HepG2 (cell line): Measurements from ENCODE around the gene RAB1B. TPM values are rescaled to one million over a fixed set of nuclear protein-coding genes. Genes with fewer than 3 reads are reported as not detected.
A peak's percentile ranks its signal among the peaks of the same experiment; 100 is the strongest.

Experiments used
- ATF7-NPFF ChIP-seq: sonication (generic); formaldehyde crosslinking; IDR thresholded peaks from 2 replicates; pipeline ENCODE4 v1.8.1; 2023; ENCODE audit warnings: mild to moderate bottlenecking, low read depth, missing genetic modification reagents, moderate library complexity
- CBFB ChIP-seq: sonication (generic); formaldehyde crosslinking; IDR thresholded peaks from 2 replicates; pipeline ENCODE4 v1.4.0; 2020; ENCODE audit warnings: missing genetic modification reagents
- ELF4 ChIP-seq: sonication (generic); formaldehyde crosslinking; IDR thresholded peaks from 2 replicates; pipeline ENCODE4 v1.5.0; 2020; ENCODE audit warnings: missing genetic modification reagents, mild to moderate bottlenecking, moderate library complexity, borderline replicate concordance
- FOXP1 ChIP-seq, 2 experiments: fragments of 450-650 bp in 1 of 2; IDR thresholded peaks; 2 replicates each; pipeline ENCODE4 v1.6.1; 2017 to 2018; ENCODE audit warnings: antibody characterized with exemption in 1 of 2
- GZF1 ChIP-seq: sonication (generic); formaldehyde crosslinking; IDR thresholded peaks from 2 replicates; pipeline ENCODE4 v1.5.1; 2020; ENCODE audit warnings: mild to moderate bottlenecking, missing genetic modification reagents
- HMG20A ChIP-seq: IDR thresholded peaks from 2 replicates; pipeline ENCODE4 v1.6.1; 2016; ENCODE audit warnings: borderline replicate concordance
- HNRNPLL ChIP-seq: fragments of 200-400 bp; formaldehyde crosslinking; IDR thresholded peaks from 2 replicates; pipeline ENCODE4 v1.6.1; 2017; ENCODE audit warnings: mild to moderate bottlenecking, low read depth, low read length; ENCODE audit not compliant: poor library complexity, severe bottlenecking
- HOXA7 ChIP-seq: sonication (generic); formaldehyde crosslinking; IDR thresholded peaks from 2 replicates; pipeline ENCODE4 v1.8.1; 2022; ENCODE audit warnings: mild to moderate bottlenecking, missing genetic modification reagents, moderate library complexity
- IKZF4 ChIP-seq: sonication (generic); formaldehyde crosslinking; IDR thresholded peaks from 2 replicates; pipeline ENCODE4 v1.5.1; 2020; ENCODE audit warnings: borderline replicate concordance, mild to moderate bottlenecking, low read depth, missing genetic modification reagents; ENCODE audit errors: not compliant biosample characterization
- KLF16 ChIP-seq, 2 experiments: sonication (generic) in 1 of 2; formaldehyde crosslinking in 1 of 2; IDR thresholded peaks; 2 replicates each; pipeline versions ENCODE4 v1.6.1 to v1.8.0; 2016 to 2023; ENCODE audit warnings: missing genetic modification reagents in 2 of 2, missing compliant biosample characterization in 1 of 2
- RORA ChIP-seq: sonication (generic); formaldehyde crosslinking; IDR thresholded peaks from 2 replicates; pipeline ENCODE4 v1.5.0; 2020; ENCODE audit warnings: mild to moderate bottlenecking, missing genetic modification reagents, moderate library complexity
- SAP130 ChIP-seq: IDR thresholded peaks from 2 replicates; pipeline ENCODE4 v1.6.1; 2016; ENCODE audit warnings: low read depth
- STAT5B ChIP-seq: sonication (generic); formaldehyde crosslinking; IDR thresholded peaks from 2 replicates; pipeline ENCODE4 v1.4.0; 2020; ENCODE audit warnings: missing genetic modification reagents
- TCF12 ChIP-seq, 2 experiments: fragments of 450-650 bp in 1 of 2; sonication (generic) in 1 of 2; formaldehyde crosslinking in 1 of 2; IDR thresholded peaks; 2 replicates each; pipeline versions ENCODE4 v1.6.1 to v1.8.0; 2017 to 2022; ENCODE audit warnings: antibody characterized with exemption in 1 of 2, mild to moderate bottlenecking in 1 of 2, missing genetic modification reagents in 1 of 2, moderate library complexity in 1 of 2
- WIZ ChIP-seq: sonication (generic); formaldehyde crosslinking; IDR thresholded peaks from 2 replicates; pipeline ENCODE4 v1.5.1; 2020; ENCODE audit warnings: mild to moderate bottlenecking, missing genetic modification reagents
- ZBTB7B ChIP-seq: sonication (generic); formaldehyde crosslinking; IDR thresholded peaks from 2 replicates; pipeline ENCODE4 v1.4.0; 2020; ENCODE audit warnings: missing genetic modification reagents
- ZC3H4 ChIP-seq: sonication (generic); formaldehyde crosslinking; IDR thresholded peaks from 2 replicates; pipeline ENCODE4 v1.4.0; 2020; ENCODE audit warnings: missing genetic modification reagents, borderline replicate concordance
- ZNF101 ChIP-seq: sonication (generic); formaldehyde crosslinking; IDR thresholded peaks from 2 replicates; pipeline ENCODE4 v1.4.0; 2020; ENCODE audit warnings: mild to moderate bottlenecking, low read depth, missing genetic modification reagents, borderline replicate concordance
- ZNF20 ChIP-seq: sonication (generic); formaldehyde crosslinking; IDR thresholded peaks from 2 replicates; pipeline ENCODE4 v1.4.0; 2020; ENCODE audit warnings: mild to moderate bottlenecking, moderate library complexity, missing genetic modification reagents
- ZNF616 ChIP-seq: sonication (generic); formaldehyde crosslinking; IDR thresholded peaks from 2 replicates; pipeline ENCODE4 v1.5.0; 2020; ENCODE audit warnings: low read depth, mild to moderate bottlenecking, missing genetic modification reagents
- ZNF709 ChIP-seq: sonication (generic); formaldehyde crosslinking; IDR thresholded peaks from 2 replicates; pipeline ENCODE4 v1.5.0; 2020; ENCODE audit warnings: mild to moderate bottlenecking, missing genetic modification reagents
- ZNF850 ChIP-seq: sonication (generic); formaldehyde crosslinking; conservative IDR thresholded peaks from 2 replicates; pipeline ENCODE4 v1.9.0; 2021; ENCODE audit warnings: mild to moderate bottlenecking, missing genetic modification reagents
- polyA plus RNA-seq, 8 experiments: library from polyadenylated mRNA; depleted of rRNA in 3 of 8; stranded (reverse) in 7 of 8; unstranded in 1 of 8; fragments of >200 nt; fragmentation: Illumina TruSeq in 4 of 8; extraction: Trizol in 4 of 8; gene quantifications; 2 replicates each; pipeline versions ENCODE4 v1.2.1 to v1.2.3, GENCODE V29; 2011 to 2016; ENCODE audit warnings: low read depth in 4 of 8, missing spikeins in 1 of 8, mixed read lengths in 1 of 8; ENCODE audit not compliant: insufficient read depth in 1 of 8
- total RNA-seq, 5 experiments: library from RNA; depleted of rRNA; stranded (reverse); fragments of >200 nt; fragmentation: Illumina TruSeq; extraction: Trizol; gene quantifications; 2 replicates each; pipeline ENCODE4 v1.2.3, GENCODE V29; 2016; ENCODE audit warnings: low read depth in 1 of 5
- TF ChIP-seq, protein P1 (sequence below): sonication (generic); formaldehyde crosslinking; IDR thresholded peaks from 2 replicates; pipeline ENCODE4 v1.4.0; 2020; ENCODE audit warnings: missing genetic modification reagents, borderline replicate concordance
- TF ChIP-seq, protein P2 (sequence below): fragments of 450-650 bp; IDR thresholded peaks from 2 replicates; pipeline ENCODE4 v1.6.1; 2016
- TF ChIP-seq, protein P3 (sequence below): sonication (generic); formaldehyde crosslinking; IDR thresholded peaks from 2 replicates; pipeline ENCODE4 v1.5.1; 2020; ENCODE audit warnings: mild to moderate bottlenecking, missing genetic modification reagents, moderate library complexity

RAB1B gene
- total and polyA plus RNA-seq, 2 of the 13 experiments (the other 11 are each of a cell fraction or from before 2014, with no cell fraction given), result 77.9 to 87.9 TPM

DNA sequence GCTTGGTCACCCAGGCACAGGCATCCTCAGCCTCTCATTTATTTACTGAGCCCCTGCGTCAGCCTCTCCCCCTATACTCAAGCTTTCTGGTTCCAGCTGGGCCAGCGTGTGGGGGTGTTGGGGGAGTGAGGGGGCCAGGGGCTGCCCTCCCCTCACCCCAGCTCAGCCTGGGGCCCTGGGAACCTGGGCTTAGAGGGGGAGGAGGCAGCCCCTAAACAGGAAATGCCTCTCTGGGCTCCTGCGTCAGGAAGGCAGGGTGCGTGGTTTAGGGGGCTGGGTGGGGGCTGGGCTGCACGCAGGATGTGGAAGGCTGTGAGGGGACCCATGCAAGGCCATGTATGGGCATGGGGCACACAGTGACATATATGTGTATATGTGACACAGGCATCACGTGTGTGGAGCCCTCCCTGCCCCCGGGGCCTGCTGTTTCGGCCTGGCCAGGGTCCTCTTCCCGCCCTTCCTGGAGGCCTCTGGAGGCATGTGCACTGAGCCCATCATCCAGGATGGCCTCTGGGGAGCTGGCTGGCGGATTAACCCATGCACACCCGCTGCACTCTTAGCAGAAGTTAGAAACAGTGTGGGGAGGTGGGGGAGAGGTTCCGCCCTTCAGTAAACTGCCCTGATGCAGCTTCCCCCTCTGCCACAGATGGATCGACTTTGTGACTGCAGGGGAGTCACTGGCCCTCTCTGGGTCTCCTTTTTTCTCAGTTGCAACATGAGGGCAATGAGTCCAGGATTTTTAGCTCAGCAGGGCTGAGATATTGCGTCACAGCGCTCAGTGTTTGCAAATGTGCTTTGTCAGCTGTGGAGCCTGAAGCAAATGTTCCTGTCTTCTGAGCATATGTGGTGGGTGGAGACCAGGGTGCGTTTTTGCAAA lies 49.5 kb downstream of the RAB1B start (continued):
- TF ChIP-seq CBFB, result no peak
- no peak for TF ChIP-seq FOXP1 (IDR thresholded peaks at IDR 0.05)
- no peak for TF ChIP-seq FOXP1 (CRISPR knock-in tag; IDR thresholded peaks at IDR 0.05)
- TF ChIP-seq HNRNPLL, result no peak
- no peak for TF ChIP-seq ZNF20
- no peak; the same call in 1 of the 2 replicates for TF ChIP-seq ZBTB7B (CRISPR knock-in tag)
- no peak for TF ChIP-seq ZNF850 (CRISPR knock-in tag)
- TF ChIP-seq ZNF709, result no peak
- TF ChIP-seq, protein P1, sequence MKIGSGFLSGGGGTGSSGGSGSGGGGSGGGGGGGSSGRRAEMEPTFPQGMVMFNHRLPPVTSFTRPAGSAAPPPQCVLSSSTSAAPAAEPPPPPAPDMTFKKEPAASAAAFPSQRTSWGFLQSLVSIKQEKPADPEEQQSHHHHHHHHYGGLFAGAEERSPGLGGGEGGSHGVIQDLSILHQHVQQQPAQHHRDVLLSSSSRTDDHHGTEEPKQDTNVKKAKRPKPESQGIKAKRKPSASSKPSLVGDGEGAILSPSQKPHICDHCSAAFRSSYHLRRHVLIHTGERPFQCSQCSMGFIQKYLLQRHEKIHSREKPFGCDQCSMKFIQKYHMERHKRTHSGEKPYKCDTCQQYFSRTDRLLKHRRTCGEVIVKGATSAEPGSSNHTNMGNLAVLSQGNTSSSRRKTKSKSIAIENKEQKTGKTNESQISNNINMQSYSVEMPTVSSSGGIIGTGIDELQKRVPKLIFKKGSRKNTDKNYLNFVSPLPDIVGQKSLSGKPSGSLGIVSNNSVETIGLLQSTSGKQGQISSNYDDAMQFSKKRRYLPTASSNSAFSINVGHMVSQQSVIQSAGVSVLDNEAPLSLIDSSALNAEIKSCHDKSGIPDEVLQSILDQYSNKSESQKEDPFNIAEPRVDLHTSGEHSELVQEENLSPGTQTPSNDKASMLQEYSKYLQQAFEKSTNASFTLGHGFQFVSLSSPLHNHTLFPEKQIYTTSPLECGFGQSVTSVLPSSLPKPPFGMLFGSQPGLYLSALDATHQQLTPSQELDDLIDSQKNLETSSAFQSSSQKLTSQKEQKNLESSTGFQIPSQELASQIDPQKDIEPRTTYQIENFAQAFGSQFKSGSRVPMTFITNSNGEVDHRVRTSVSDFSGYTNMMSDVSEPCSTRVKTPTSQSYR, result peak; percentile 3; the same call in 1 of the 2 replicates
- no peak for TF ChIP-seq GZF1
- TF ChIP-seq RORA (CRISPR knock-in tag), result no peak
- no peak for TF ChIP-seq ELF4 (CRISPR knock-in tag)
- TF ChIP-seq ATF7-NPFF (CRISPR knock-in tag), result no peak
- TF ChIP-seq ZNF616 (CRISPR knock-in tag), result no peak
- no peak for TF ChIP-seq HOXA7 (CRISPR knock-in tag)
- no peak for TF ChIP-seq ZNF101 (CRISPR knock-in tag)
- no peak for TF ChIP-seq WIZ (CRISPR knock-in tag)
- TF ChIP-seq ZC3H4 (CRISPR knock-in tag), result no peak
- TF ChIP-seq STAT5B (CRISPR knock-in tag), result no peak
- TF ChIP-seq SAP130 (CRISPR knock-in tag), result peak; percentile 62
- TF ChIP-seq, protein P2, sequence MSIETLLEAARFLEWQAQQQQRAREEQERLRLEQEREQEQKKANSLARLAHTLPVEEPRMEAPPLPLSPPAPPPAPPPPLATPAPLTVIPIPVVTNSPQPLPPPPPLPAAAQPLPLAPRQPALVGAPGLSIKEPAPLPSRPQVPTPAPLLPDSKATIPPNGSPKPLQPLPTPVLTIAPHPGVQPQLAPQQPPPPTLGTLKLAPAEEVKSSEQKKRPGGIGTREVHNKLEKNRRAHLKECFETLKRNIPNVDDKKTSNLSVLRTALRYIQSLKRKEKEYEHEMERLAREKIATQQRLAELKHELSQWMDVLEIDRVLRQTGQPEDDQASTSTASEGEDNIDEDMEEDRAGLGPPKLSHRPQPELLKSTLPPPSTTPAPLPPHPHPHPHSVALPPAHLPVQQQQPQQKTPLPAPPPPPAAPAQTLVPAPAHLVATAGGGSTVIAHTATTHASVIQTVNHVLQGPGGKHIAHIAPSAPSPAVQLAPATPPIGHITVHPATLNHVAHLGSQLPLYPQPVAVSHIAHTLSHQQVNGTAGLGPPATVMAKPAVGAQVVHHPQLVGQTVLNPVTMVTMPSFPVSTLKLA, result no peak
- TF ChIP-seq TCF12 (IDR thresholded peaks at IDR 0.05), result no peak
- TF ChIP-seq TCF12 (CRISPR knock-in tag; IDR thresholded peaks at IDR 0.05), result no peak
- TF ChIP-seq, protein P3, sequence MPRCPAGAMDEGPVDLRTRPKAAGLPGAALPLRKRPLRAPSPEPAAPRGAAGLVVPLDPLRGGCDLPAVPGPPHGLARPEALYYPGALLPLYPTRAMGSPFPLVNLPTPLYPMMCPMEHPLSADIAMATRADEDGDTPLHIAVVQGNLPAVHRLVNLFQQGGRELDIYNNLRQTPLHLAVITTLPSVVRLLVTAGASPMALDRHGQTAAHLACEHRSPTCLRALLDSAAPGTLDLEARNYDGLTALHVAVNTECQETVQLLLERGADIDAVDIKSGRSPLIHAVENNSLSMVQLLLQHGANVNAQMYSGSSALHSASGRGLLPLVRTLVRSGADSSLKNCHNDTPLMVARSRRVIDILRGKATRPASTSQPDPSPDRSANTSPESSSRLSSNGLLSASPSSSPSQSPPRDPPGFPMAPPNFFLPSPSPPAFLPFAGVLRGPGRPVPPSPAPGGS, result no peak
- no peak for TF ChIP-seq KLF16 (CRISPR knock-in tag; IDR thresholded peaks at IDR 0.05)
- TF ChIP-seq HMG20A (CRISPR knock-in tag), result no peak
- no peak for TF ChIP-seq IKZF4 (CRISPR knock-in tag)
